OCI-LY1 (cell line): ENCODE results near the gene BDNF.

ENCODE experiments used
- H2AFZ ChIP-seq: fragments of 200-600 bp; sonication (generic), shearing (Covaris generic); 2 replicates; pipeline ENCODE4 v1.6.0; 2014; ENCODE audit warnings: antibody characterized with exemption, mild to moderate bottlenecking, low read length
- H3F3A ChIP-seq: fragments of 200-600 bp; sonication (generic), shearing (Covaris generic); 2 replicates; pipeline ENCODE4 v1.6.0; 2014; ENCODE audit warnings: mild to moderate bottlenecking, antibody characterized with exemption, low read length, moderate library complexity; ENCODE audit not compliant: insufficient read depth
- H3K27ac ChIP-seq: fragments of 200-600 bp; sonication (generic); 2 replicates; pipeline ENCODE4 v1.5.1; 2014; ENCODE audit warnings: low read length, mixed run types, mild to moderate bottlenecking, low read depth; ENCODE audit not compliant: poor library complexity, severe bottlenecking
- H3K27me3 ChIP-seq: fragments of 200-600 bp; sonication (generic); 2 replicates; pipeline ENCODE4 v1.6.0; 2014; ENCODE audit warnings: antibody characterized with exemption, mild to moderate bottlenecking, low read length, moderate library complexity; ENCODE audit not compliant: insufficient read depth
- H3K36me3 ChIP-seq: fragments of 200-600 bp; sonication (generic); 2 replicates; pipeline ENCODE4 v1.6.1; 2014; ENCODE audit warnings: mild to moderate bottlenecking, antibody characterized with exemption, low read length, moderate library complexity, mixed read lengths; ENCODE audit not compliant: insufficient read depth
- H3K4me1 ChIP-seq: fragments of 200-600 bp; sonication (generic); 2 replicates; pipeline ENCODE4 v1.5.1; 2014; ENCODE audit warnings: mild to moderate bottlenecking, low read length, moderate library complexity; ENCODE audit not compliant: insufficient read depth, severe bottlenecking
- H3K4me2 ChIP-seq: fragments of 200-600 bp; sonication (generic), shearing (Covaris generic); 2 replicates; pipeline ENCODE4 v1.6.1; 2014; ENCODE audit warnings: low read length
- H3K4me3 ChIP-seq: fragments of 200-600 bp; sonication (generic); 2 replicates; pipeline ENCODE4 v1.5.1; 2014; ENCODE audit warnings: low read length, low read depth, mild to moderate bottlenecking, mixed read lengths; ENCODE audit not compliant: poor library complexity, severe bottlenecking
- H3K79me2 ChIP-seq: fragments of 200-600 bp; shearing (Covaris generic); 2 replicates; pipeline ENCODE4 v1.6.1; 2016; ENCODE audit warnings: mixed run types, low read length, mixed read lengths; ENCODE audit not compliant: insufficient read depth
- H3K9ac ChIP-seq: fragments of 200-600 bp; sonication (generic), shearing (Covaris generic); 2 replicates; pipeline ENCODE4 v1.6.1; 2014; ENCODE audit warnings: mild to moderate bottlenecking, low read length, mixed read lengths
- H3K9me2 ChIP-seq: fragments of 200-600 bp; sonication (generic), shearing (Covaris generic); 2 replicates; pipeline ENCODE4 v1.6.1; 2014; ENCODE audit warnings: low read depth, mild to moderate bottlenecking, low read length, mixed read lengths
- H3K9me3 ChIP-seq: fragments of 200-600 bp; shearing (Covaris generic); 2 replicates; pipeline ENCODE4 v1.6.1; 2014; ENCODE audit warnings: low read length, mixed read lengths
- H4K20me1 ChIP-seq: fragments of 200-600 bp; sonication (generic), shearing (Covaris generic); 2 replicates; pipeline ENCODE4 v1.6.0; 2016; ENCODE audit warnings: mild to moderate bottlenecking, low read length; ENCODE audit not compliant: insufficient read depth
- EZH2 ChIP-seq: fragments of 200-600 bp; sonication (generic), shearing (Covaris generic); IDR thresholded peaks from 2 replicates; pipeline ENCODE4 v1.8.0; 2017; ENCODE audit warnings: borderline replicate concordance, mixed run types, mild to moderate bottlenecking, antibody characterized with exemption, low read length, moderate library complexity, mixed read lengths
- TF ChIP-seq, protein P1 (sequence below): fragments of 200-600 bp; sonication (generic), shearing (Covaris generic); IDR thresholded peaks from 2 replicates; pipeline ENCODE4 v1.5.1; 2017; ENCODE audit warnings: mild to moderate bottlenecking, antibody characterized with exemption, low read length, moderate library complexity, mixed read lengths

BDNF gene

GRCh38 chr11:27621405-27622161 lies 78.7 kb downstream of the BDNF start:
- Histone ChIP-seq H3K9me2 (no peaks in the 10 kb centered on the region), H3K36me3 (no peaks in the 10 kb centered on the region), H3K4me3 (no peak overlapping the region), H4K20me1 (no peaks in the 10 kb centered on the region), H3F3A (no peaks in the 10 kb centered on the region), H3K9me3 (no peaks in the 10 kb centered on the region), H3K27ac (no peak overlapping the region), H3K9ac (no peak overlapping the region), H3K79me2 (no peaks in the 10 kb centered on the region), H3K4me1 (no peaks in the 10 kb centered on the region), H2AFZ (no peak overlapping the region), H3K4me2 (no peak overlapping the region), H3K27me3 (no peaks in the 10 kb centered on the region)
- TF ChIP-seq, protein P1, sequence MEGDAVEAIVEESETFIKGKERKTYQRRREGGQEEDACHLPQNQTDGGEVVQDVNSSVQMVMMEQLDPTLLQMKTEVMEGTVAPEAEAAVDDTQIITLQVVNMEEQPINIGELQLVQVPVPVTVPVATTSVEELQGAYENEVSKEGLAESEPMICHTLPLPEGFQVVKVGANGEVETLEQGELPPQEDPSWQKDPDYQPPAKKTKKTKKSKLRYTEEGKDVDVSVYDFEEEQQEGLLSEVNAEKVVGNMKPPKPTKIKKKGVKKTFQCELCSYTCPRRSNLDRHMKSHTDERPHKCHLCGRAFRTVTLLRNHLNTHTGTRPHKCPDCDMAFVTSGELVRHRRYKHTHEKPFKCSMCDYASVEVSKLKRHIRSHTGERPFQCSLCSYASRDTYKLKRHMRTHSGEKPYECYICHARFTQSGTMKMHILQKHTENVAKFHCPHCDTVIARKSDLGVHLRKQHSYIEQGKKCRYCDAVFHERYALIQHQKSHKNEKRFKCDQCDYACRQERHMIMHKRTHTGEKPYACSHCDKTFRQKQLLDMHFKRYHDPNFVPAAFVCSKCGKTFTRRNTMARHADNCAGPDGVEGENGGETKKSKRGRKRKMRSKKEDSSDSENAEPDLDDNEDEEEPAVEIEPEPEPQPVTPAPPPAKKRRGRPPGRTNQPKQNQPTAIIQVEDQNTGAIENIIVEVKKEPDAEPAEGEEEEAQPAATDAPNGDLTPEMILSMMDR, result no peak
- TF ChIP-seq EZH2, result no peak

DNA sequence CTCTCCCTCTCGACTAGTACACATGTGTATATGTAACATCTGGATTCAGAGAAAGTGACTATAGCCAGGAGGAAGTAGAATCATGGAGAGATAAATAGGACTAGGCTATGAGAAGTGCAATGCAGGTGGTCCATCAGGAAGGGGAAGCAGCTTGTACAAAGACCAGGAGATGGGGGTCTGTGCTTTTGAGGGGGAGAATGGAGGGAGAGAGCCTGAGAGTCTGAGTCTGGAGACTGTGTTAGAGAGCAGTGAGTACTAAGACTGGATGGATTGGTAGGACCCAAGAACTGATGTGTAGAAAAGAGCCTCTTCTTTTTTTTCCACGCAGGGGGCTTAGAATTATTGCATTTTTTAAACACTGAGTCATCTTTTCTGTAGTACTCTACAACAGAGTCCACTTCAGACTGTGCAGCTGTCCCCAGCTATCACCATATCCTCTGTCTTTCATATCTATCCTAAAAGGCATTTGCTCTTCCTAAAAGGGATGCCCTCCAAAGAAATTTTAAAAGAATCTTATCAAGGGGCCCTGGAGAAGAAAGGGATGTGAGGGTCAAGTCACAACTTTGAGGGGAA lies 80.4 kb downstream of the BDNF start:
- Histone ChIP-seq H3K9ac (no peak overlapping the region), H3K27me3 (no peaks in the 10 kb centered on the region), H3K4me1 (no peaks in the 10 kb centered on the region), H3K4me3 (no peak overlapping the region), H3K9me3 (no peaks in the 10 kb centered on the region), H3F3A (no peaks in the 10 kb centered on the region), H3K27ac (no peak overlapping the region), H3K4me2 (no peak overlapping the region), H4K20me1 (no peaks in the 10 kb centered on the region), H3K9me2 (no peaks in the 10 kb centered on the region), H3K36me3 (no peaks in the 10 kb centered on the region), H2AFZ (no peak overlapping the region), H3K79me2 (no peaks in the 10 kb centered on the region)
- TF ChIP-seq, protein P1, result no peak
- TF ChIP-seq EZH2, result no peak

GRCh38 chr11:27619039-27619574 lies 81.1 kb downstream of the BDNF start:
- Histone ChIP-seq H3K79me2 (no peaks in the 10 kb centered on the region), H3K4me2 (no peak overlapping the region), H3K27ac (no peak overlapping the region), H3K9me2 (no peaks in the 10 kb centered on the region), H2AFZ (no peak overlapping the region), H3K4me3 (no peak overlapping the region), H3K4me1 (no peaks in the 10 kb centered on the region), H3K9ac (no peak overlapping the region), H3K9me3 (no peaks in the 10 kb centered on the region), H4K20me1 (no peaks in the 10 kb centered on the region), H3K27me3 (no peaks in the 10 kb centered on the region), H3F3A (no peaks in the 10 kb centered on the region), H3K36me3 (no peaks in the 10 kb centered on the region)
- TF ChIP-seq, protein P1, result no peak
